ENCODE measurements around the gene NEDD8.

Gene NEDD8

DNA sequence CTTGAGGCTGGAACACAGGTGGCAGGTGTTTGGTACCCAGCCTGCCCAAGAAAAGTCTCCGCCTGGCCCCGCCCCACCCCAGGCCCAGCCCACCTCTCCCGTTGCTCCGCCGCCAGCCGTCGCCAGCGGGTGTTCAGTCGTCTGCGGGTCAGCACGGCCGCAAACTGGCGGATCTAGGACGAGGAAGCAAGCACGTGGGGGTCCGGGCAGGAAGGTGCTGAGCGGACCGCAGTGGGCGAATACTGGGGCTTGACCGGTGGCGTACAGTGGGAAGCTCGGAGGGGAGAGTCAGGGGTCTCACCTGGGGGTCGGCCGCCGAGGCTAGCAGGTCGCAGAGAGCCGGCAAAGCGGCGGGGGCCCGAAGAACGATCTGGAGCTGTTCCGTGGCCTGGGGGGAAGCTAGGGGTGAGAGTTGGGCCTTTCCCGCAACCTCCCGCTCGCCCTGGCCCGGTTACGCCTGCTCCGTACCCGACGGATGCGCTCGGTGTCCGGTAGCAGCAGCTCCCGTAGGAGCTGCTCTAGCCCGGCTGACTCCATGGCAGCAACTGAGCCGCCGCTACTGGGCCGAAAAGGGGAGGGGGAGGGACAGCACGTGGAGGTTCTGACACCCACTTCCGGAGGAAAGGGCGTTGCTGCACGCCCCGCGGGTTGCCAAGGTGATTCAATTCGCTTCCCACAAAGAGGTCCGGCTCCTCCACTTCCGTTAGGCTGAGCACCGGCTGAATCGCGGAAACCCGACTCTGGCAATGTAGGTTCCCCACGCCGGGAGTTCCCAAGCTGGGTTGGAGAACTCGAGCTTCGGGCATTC lies 43.7 kb downstream of the NEDD8 start, which contains the start of gene IPO4 (continued):
- peak; percentile 99 for TF ChIP-seq ZBTB11 (tag by site-specific recombination; conservative IDR thresholded peaks at IDR 0.05; ENCODE audit: low read depth)
- peak; percentile 86 for TF ChIP-seq ZNF341 (tag by site-specific recombination; IDR thresholded peaks at IDR 0.05; ENCODE audit: low read depth)
- no peak for TF ChIP-seq ZNF37A (tag by site-specific recombination; IDR thresholded peaks at IDR 0.05)
- TF ChIP-seq ZNF660 (tag by site-specific recombination; IDR thresholded peaks at IDR 0.05): peak; percentile 98
- no peak for TF ChIP-seq ZNF366 (tag by site-specific recombination; conservative IDR thresholded peaks at IDR 0.05)
- TF ChIP-seq SCRT2 (tag by site-specific recombination; IDR thresholded peaks at IDR 0.05): no peak
- TF ChIP-seq ZNF433 (tag by site-specific recombination; IDR thresholded peaks at IDR 0.05; ENCODE audit: low read depth): no peak
- TF ChIP-seq ZXDB (tag by site-specific recombination; IDR thresholded peaks at IDR 0.05): peak; percentile 95
- TF ChIP-seq ZNF18 (tag by site-specific recombination; IDR thresholded peaks at IDR 0.05): no peak
- TF ChIP-seq ZNF677 (tag by site-specific recombination; IDR thresholded peaks at IDR 0.05): no peak
- no peak for TF ChIP-seq ZNF10 (tag by site-specific recombination; IDR thresholded peaks at IDR 0.05)
- no peak for TF ChIP-seq SCRT1 (tag by site-specific recombination; IDR thresholded peaks at IDR 0.05; ENCODE audit: borderline replicate concordance)
- TF ChIP-seq ZNF48 (tag by site-specific recombination; IDR thresholded peaks at IDR 0.05): no peak
- TF ChIP-seq ZNF121 (tag by site-specific recombination; IDR thresholded peaks at IDR 0.05): 0 out of 2 replicates have a peak, but pooled peaks have one; percentile 11
- TF ChIP-seq KLF17 (tag by site-specific recombination; IDR thresholded peaks at IDR 0.05): peak; percentile 99
- TF ChIP-seq ZNF280D (tag by site-specific recombination; IDR thresholded peaks at IDR 0.05): no peak
- no peak for TF ChIP-seq ZNF362 (tag by site-specific recombination; IDR thresholded peaks at IDR 0.05)
- no peak for TF ChIP-seq ZNF596 (tag by site-specific recombination; IDR thresholded peaks at IDR 0.05)
- TF ChIP-seq MZF1 (tag by site-specific recombination; IDR thresholded peaks at IDR 0.05; ENCODE audit: borderline replicate concordance): no peak
- TF ChIP-seq, protein P1, sequence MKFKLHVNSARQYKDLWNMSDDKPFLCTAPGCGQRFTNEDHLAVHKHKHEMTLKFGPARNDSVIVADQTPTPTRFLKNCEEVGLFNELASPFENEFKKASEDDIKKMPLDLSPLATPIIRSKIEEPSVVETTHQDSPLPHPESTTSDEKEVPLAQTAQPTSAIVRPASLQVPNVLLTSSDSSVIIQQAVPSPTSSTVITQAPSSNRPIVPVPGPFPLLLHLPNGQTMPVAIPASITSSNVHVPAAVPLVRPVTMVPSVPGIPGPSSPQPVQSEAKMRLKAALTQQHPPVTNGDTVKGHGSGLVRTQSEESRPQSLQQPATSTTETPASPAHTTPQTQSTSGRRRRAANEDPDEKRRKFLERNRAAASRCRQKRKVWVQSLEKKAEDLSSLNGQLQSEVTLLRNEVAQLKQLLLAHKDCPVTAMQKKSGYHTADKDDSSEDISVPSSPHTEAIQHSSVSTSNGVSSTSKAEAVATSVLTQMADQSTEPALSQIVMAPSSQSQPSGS (tag by site-specific recombination; IDR thresholded peaks at IDR 0.05; ENCODE audit: low read depth): no peak
- TF ChIP-seq PATZ1 (tag by site-specific recombination; IDR thresholded peaks at IDR 0.05): peak; percentile 93
- peak; percentile 55; the same call in 1 of the 2 replicates for TF ChIP-seq ZBTB20 (tag by site-specific recombination; IDR thresholded peaks at IDR 0.05)
- TF ChIP-seq ZNF19 (tag by site-specific recombination; IDR thresholded peaks at IDR 0.05; ENCODE audit: low read depth): no peak
- no peak for TF ChIP-seq ZNF354C (tag by site-specific recombination; IDR thresholded peaks at IDR 0.05; ENCODE audit: borderline replicate concordance, low read depth)
- no peak for TF ChIP-seq ZNF544 (tag by site-specific recombination; IDR thresholded peaks at IDR 0.05)

Measured in HEK293 (cell line).